Colonic mucosa (tissue), 4 donors: ENCODE results near the gene MED12. TPM values are rescaled to one million over a fixed set of nuclear protein-coding genes. Genes with fewer than 3 reads are reported as not detected.

Experiments
- DNase-seq: peaks from one replicate; pipeline ENCODE4 v3.0.0-alpha.2; 2020
- H3K27ac ChIP-seq: fragments of 200-600 bp; one replicate; pipeline ENCODE4 v1.8.0; 2021
- H3K27me3 ChIP-seq: fragments of 200-600 bp; one replicate; pipeline ENCODE4 v1.8.0; 2021
- H3K36me3 ChIP-seq: fragments of 200-600 bp; one replicate; pipeline ENCODE4 v1.8.0; 2021
- H3K4me1 ChIP-seq: fragments of 200-600 bp; one replicate; pipeline ENCODE4 v1.8.0; 2021; ENCODE audit warnings: mild to moderate bottlenecking
- H3K4me3 ChIP-seq: fragments of 200-600 bp; one replicate; pipeline ENCODE4 v1.8.0; 2021
- H3K9ac ChIP-seq, 2 donors: one replicate each; pipeline ENCODE4 v1.7.0; 2013; ENCODE audit warnings: control low read depth in 2 of 2, low read depth in 2 of 2, low read length in 2 of 2
- H3K9me3 ChIP-seq: fragments of 200-600 bp; one replicate; pipeline ENCODE4 v1.8.0; 2021
- CTCF ChIP-seq: fragments of 200-600 bp; IDR thresholded peaks from one replicate; pipeline ENCODE4 v1.8.0; 2022; ENCODE audit warnings: antibody characterized with exemption, mild to moderate bottlenecking
- intact Hi-C: fragments of 100-400 bp; cut with DNase I; formaldehyde crosslinking; loops from one replicate; pipeline ENCODE4 v1.14.1; 2022
- total RNA-seq, 2 donors: library from RNA; stranded (reverse); fragmentation: NEBNext Ultra II Directional in 1 of 2; extraction: Animal tissue kit (Norgen Biotek cat#: 25700) in 1 of 2; gene quantifications; one replicate each; pipeline ENCODE4 v1.2.1, GENCODE V29; 2021
- donor health status: healthy.
- donor health status: DM: no; HTN: no; CAD: no.
- donor health status: DM: no; HTN: no; CAD: no.

Gene MED12
- total RNA-seq, 2 donors from 2014 or later = 35.1 to 39.7 TPM

- Histone ChIP-seq H3K4me3 (no peak overlapping the region), H3K27me3 (no peaks in the 10 kb centered on the region), H3K4me1 (no peaks in the 10 kb centered on the region), H3K36me3 (no peaks in the 10 kb centered on the region), H3K9me3 (no peaks in the 10 kb centered on the region), H3K9ac (no peak overlapping the region), H3K27ac (no peak overlapping the region)
- no peak for TF ChIP-seq CTCF
- intact Hi-C loops = no loop called here
- peak; percentile 52 for DNase-seq
These were observed 25.1 kb downstream of the MED12 start for GRCh38 chrX:71143508-71143907.

GRCh38 chrX:71144651-71145050, 26.3 kb downstream of the MED12 start, which contains the start of gene NLGN3:
Gene NLGN3 (plus strand): TSS chrX:71144841. CDS start chrX:71147750, 2,909 bp downstream.
- Histone ChIP-seq H3K9ac (no peak within 1 kb of the TSS), H3K27me3 (no peaks in the 10 kb centered on the region), H3K36me3 (no peaks in the 10 kb centered on the region), H3K4me1 (no peaks in the 10 kb centered on the region), H3K27ac (no peak within 1 kb of the TSS), H3K9me3 (no peaks in the 10 kb centered on the region), H3K4me3 (no peak within 1 kb of the TSS)
- TF ChIP-seq CTCF = no peak
- no peak for DNase-seq
- intact Hi-C loops = no loop called here

- no peak for DNase-seq
- H3K27me3 ChIP-seq = no peaks in the 10 kb centered on the region
These were observed 29.3 kb downstream of the MED12 start for GRCh38 chrX:71147496-71148277.

GRCh38 chrX:71148278-71148663, 29.9 kb downstream of the MED12 start:
- no peaks in the 10 kb centered on the region for H3K4me1 ChIP-seq
- intact Hi-C loops = no loop called here
- no peaks in the 10 kb centered on the region for H3K27me3 ChIP-seq

More at GRCh38 chrX:71147496-71148277, 29.3 kb downstream of the MED12 start:
- TF ChIP-seq CTCF = no peak
- H3K36me3 ChIP-seq = no peaks in the 10 kb centered on the region
- H3K9me3 ChIP-seq = no peaks in the 10 kb centered on the region
- no peaks in the 10 kb centered on the region for H3K4me1 ChIP-seq
- intact Hi-C loops = no loop called here
- H3K4me3 ChIP-seq = no peak overlapping the region
- no peak overlapping the region for H3K27ac ChIP-seq
- H3K9ac ChIP-seq = no peak overlapping the region

GRCh38 chrX:71151366-71151765, 33.0 kb downstream of the MED12 start:
- DNase-seq = no peak
- intact Hi-C loops = no loop called here
- Histone ChIP-seq H3K4me3 (no peak overlapping the region), H3K36me3 (no peaks in the 10 kb centered on the region), H3K9ac (no peak overlapping the region), H3K27ac (no peak overlapping the region), H3K27me3 (no peaks in the 10 kb centered on the region), H3K4me1 (no peaks in the 10 kb centered on the region), H3K9me3 (no peaks in the 10 kb centered on the region)
- TF ChIP-seq CTCF = no peak

More at GRCh38 chrX:71148278-71148663, 29.9 kb downstream of the MED12 start:
- Histone ChIP-seq H3K36me3 (no peaks in the 10 kb centered on the region), H3K9me3 (no peaks in the 10 kb centered on the region), H3K9ac (no peak overlapping the region), H3K4me3 (no peak overlapping the region), H3K27ac (no peak overlapping the region)
- no peak for TF ChIP-seq CTCF
- DNase-seq = no peak
